ENCODE measurements around the gene SERPINE1.
"Not testable (repeated sequence)": the region's sequence is repeated elsewhere in the genome, so short reads cannot be mapped to it uniquely, and the experiment has no call there.

The SERPINE1 gene

DNA sequence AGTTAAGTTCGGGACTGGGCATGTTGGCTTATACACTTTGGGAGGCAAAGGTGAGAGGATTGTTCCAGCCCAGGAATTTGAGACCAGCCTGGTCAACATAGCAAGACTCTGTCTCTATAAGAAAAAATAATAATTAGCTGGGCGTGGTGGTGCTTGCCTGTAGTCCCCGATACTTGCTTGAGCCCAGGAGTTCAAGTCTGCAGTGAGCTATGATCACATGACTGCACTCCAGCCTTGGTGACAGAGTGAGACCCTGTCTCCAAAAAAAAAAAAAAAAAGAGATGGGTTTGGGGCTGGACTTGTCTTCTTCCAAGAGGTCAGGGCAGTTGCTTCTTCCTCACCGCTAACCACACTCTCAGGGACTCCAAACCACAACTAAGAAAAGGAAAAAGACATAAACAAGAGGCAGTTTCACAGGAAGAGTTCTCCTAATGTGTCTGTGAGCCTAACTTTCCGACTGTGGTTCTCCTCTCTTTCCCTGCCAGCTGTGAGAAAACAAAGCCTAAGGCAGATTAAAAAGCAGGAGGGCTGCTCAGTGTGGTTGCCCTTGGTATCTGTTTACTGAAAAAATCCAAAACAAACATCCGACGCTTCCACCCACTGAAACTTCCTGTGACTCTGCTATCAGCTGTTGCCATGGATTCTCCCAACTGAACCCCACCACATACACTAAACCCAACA is 2.4 kb upstream of the SERPINE1 start:
- DNase-seq (ENCODE audit: extremely low read depth, insufficient read length), result no peak
- Histone ChIP-seq H3K4me3 (replicated peaks; ENCODE audit: low read depth, low read length) (no peak overlapping the region), H3K27me3 (replicated peaks; ENCODE audit: control insufficient read depth, insufficient read depth, low read length) (no peaks in the 10 kb centered on the region; the same call in 1 of the 2 replicates), H3K36me3 (ENCODE audit: control insufficient read depth, insufficient read depth, low read length) (no peaks in the 10 kb centered on the region)
- TF ChIP-seq, protein P1, sequence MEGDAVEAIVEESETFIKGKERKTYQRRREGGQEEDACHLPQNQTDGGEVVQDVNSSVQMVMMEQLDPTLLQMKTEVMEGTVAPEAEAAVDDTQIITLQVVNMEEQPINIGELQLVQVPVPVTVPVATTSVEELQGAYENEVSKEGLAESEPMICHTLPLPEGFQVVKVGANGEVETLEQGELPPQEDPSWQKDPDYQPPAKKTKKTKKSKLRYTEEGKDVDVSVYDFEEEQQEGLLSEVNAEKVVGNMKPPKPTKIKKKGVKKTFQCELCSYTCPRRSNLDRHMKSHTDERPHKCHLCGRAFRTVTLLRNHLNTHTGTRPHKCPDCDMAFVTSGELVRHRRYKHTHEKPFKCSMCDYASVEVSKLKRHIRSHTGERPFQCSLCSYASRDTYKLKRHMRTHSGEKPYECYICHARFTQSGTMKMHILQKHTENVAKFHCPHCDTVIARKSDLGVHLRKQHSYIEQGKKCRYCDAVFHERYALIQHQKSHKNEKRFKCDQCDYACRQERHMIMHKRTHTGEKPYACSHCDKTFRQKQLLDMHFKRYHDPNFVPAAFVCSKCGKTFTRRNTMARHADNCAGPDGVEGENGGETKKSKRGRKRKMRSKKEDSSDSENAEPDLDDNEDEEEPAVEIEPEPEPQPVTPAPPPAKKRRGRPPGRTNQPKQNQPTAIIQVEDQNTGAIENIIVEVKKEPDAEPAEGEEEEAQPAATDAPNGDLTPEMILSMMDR (IDR thresholded peaks at IDR 0.05; ENCODE audit: insufficient read depth, low read length, poor library complexity, severe bottlenecking), result no peak

DNA sequence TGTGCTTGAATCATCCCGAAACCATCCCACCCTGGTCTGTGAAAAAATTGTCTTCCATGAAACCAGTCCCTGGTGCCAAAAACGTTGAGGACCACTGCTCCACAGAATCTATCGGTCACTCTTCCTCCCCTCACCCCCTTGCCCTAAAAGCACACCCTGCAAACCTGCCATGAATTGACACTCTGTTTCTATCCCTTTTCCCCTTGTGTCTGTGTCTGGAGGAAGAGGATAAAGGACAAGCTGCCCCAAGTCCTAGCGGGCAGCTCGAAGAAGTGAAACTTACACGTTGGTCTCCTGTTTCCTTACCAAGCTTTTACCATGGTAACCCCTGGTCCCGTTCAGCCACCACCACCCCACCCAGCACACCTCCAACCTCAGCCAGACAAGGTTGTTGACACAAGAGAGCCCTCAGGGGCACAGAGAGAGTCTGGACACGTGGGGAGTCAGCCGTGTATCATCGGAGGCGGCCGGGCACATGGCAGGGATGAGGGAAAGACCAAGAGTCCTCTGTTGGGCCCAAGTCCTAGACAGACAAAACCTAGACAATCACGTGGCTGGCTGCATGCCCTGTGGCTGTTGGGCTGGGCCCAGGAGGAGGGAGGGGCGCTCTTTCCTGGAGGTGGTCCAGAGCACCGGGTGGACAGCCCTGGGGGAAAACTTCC is 784 bp upstream of the SERPINE1 start:
- H3K4me3 ChIP-seq (replicated peaks; ENCODE audit: low read depth, low read length), result no peak overlapping the region
- DNase-seq (ENCODE audit: extremely low read depth, insufficient read length), result no peak
- no peaks in the 10 kb centered on the region for H3K36me3 ChIP-seq (ENCODE audit: control insufficient read depth, insufficient read depth, low read length)
- TF ChIP-seq, protein P1 (IDR thresholded peaks at IDR 0.05; ENCODE audit: insufficient read depth, low read length, poor library complexity, severe bottlenecking), result no peak
- H3K27me3 ChIP-seq (replicated peaks; ENCODE audit: control insufficient read depth, insufficient read depth, low read length), result no peaks in the 10 kb centered on the region; the same call in 1 of the 2 replicates

DNA sequence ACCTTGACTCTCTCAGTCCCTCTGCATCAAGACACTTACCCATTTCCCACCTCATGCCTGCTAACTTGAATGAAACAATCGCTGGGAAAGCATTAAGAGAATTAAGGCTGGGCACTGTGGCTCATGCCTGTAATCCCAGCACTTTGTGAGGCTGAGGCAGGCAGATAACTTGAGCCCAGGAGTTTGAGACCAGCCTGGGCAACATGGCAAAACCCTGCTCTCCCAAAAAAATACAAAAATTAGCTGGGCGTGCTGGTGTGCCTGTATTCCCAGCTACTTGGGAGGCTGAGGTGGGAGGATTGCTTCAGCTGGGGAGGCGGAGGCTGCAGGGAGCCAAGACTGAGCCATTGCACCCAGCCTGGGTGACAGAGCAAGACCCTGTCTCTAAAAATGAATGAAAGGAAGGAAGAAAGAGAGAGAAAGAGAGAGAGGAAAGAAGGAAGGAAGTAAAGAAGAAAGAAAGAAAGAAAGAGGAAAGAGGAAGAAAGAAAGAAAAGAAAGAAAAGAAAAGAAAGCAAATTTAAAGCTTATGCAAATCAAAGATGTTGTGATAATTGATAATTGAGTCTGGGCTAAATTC is 646 bp downstream of the SERPINE1 start:
- DNase-seq (ENCODE audit: extremely low read depth, insufficient read length), result no peak
- TF ChIP-seq, protein P1 (IDR thresholded peaks at IDR 0.05; ENCODE audit: insufficient read depth, low read length, poor library complexity, severe bottlenecking), result no peak
- Histone ChIP-seq H3K36me3 (ENCODE audit: control insufficient read depth, insufficient read depth, low read length) (no peaks in the 10 kb centered on the region), H3K4me3 (replicated peaks; ENCODE audit: low read depth, low read length) (no peak overlapping the region), H3K27me3 (replicated peaks; ENCODE audit: control insufficient read depth, insufficient read depth, low read length) (no peaks in the 10 kb centered on the region)

DNA sequence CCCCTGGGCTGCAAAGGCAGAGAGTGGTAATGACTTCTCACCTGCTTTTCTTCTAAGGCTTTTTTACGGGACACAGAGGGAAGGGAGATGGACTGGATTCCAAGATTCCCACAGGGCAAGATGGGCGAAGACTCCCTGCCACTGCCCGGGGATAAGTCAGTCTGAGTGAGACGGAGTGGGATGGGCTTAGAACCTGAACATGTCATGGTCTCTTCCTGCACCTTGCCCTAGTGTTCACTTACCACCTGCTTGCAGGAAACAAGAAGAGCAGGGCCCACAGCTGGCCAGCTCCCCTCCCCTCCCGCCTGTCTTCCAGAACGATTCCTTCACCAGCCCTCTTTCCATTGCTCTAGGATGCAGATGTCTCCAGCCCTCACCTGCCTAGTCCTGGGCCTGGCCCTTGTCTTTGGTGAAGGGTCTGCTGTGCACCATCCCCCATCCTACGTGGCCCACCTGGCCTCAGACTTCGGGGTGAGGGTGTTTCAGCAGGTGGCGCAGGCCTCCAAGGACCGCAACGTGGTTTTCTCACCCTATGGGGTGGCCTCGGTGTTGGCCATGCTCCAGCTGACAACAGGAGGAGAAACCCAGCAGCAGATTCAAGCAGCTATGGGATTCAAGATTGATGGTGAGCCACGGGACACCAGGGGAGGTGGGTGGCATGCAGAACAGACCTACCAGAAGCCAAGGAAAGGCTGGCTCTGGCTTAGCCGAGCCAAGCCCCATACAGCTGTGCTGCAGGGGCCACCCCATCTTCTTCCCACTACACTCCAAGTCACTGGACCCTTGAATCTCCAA is 1.3 kb downstream of the SERPINE1 start:
- Histone ChIP-seq H3K4me3 (replicated peaks; ENCODE audit: low read depth, low read length) (no peak overlapping the region), H3K27me3 (replicated peaks; ENCODE audit: control insufficient read depth, insufficient read depth, low read length) (no peaks in the 10 kb centered on the region), H3K36me3 (ENCODE audit: control insufficient read depth, insufficient read depth, low read length) (no peaks in the 10 kb centered on the region)
- no peak for DNase-seq (ENCODE audit: extremely low read depth, insufficient read length)
- TF ChIP-seq, protein P1 (IDR thresholded peaks at IDR 0.05; ENCODE audit: insufficient read depth, low read length, poor library complexity, severe bottlenecking), result no peak

DNA sequence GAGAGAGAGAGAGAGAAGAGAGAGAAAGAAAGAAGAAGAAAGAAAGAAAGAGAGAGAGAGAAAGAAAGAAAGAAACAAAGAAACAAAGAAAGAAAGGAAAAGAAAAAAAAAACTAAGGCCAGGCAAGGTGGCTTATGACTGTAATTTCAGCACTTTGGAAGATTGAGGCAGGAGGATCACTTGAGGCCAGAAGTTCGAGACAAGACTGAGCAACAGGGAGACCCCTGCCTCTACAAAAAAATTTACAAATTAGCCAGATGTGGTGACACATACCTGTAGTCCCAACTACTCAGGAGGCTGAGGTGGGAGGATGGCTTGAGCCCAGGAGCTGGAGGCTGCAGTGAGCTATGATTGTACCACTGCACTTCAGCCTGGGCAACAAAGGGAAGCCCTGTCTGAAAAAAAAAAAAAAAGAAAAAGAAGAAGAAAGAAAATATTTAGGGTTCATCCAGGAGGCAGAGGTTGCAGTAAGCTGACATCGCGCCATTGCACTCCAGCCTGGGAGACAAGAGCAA is 2.8 kb downstream of the SERPINE1 start:
- Histone ChIP-seq H3K36me3 (ENCODE audit: control insufficient read depth, insufficient read depth, low read length) (no peaks in the 10 kb centered on the region), H3K27me3 (replicated peaks; ENCODE audit: control insufficient read depth, insufficient read depth, low read length) (no peaks in the 10 kb centered on the region), H3K4me3 (replicated peaks; ENCODE audit: low read depth, low read length) (no peak overlapping the region)
- DNase-seq (ENCODE audit: extremely low read depth, insufficient read length), result no peak
- TF ChIP-seq, protein P1 (IDR thresholded peaks at IDR 0.05; ENCODE audit: insufficient read depth, low read length, poor library complexity, severe bottlenecking), result no peak

DNA sequence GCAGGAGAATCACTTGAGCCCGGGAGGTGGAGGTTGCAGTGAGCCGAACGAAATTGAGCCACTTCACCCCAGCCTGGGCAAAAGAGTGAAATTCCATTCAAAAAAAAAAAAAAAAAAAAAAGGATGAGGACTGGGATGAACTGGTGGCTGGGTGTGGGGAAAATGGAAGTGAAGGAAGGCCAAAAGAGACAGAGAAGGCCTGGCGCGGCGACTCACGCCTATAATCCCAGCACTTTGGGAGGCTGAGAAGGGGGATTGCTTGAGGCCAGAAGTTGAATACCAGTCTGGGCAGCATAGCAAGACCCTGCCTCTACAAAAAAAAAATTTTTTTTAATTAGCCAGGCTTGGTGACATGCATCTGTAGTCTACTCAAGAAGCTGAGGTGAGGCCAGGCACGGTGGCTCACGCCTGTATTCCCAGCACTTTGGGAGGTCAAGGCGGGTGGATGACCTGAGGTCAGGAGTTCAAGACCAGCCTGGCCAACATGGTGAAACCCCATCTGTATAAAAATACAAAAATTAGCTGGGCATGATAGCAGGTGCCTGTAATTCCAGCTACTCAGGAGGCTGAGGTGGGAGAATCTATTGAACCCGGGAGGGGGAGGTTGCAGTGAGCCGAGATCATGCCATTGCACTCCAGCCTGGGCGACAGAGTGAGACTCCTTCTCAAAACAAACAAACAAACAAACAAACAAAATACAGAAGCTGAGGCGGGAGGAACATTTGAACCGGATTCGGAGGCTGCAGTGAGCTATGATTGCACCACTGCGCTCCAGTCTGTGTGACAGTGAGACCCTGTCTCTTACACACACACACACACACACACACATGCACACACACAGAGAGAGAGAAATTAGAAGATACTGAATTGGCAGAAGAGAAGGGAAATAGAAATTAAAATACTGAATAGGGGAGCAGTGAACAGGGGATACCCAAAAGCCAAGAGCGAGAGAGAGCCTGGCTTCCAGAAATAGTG is 6.0 kb downstream of the SERPINE1 start:
- not testable (repeated sequence) for DNase-seq (ENCODE audit: extremely low read depth, insufficient read length); H3K36me3 ChIP-seq (ENCODE audit: control insufficient read depth, insufficient read depth, low read length); H3K27me3 ChIP-seq (replicated peaks; ENCODE audit: control insufficient read depth, insufficient read depth, low read length); H3K4me3 ChIP-seq (replicated peaks; ENCODE audit: low read depth, low read length)
